HG03175 (cell line): ENCODE measurements around the gene DCTPP1.
A peak's percentile ranks its signal among the peaks of the same experiment; 100 is the strongest.

Experiments used
- ATAC-seq: cut with Tn5 transposase; IDR thresholded peaks from one replicate; pipeline ENCODE4 v1.9.1; 2021; ENCODE audit warnings: mild to moderate bottlenecking, moderate library complexity; ENCODE audit not compliant: unreplicated experiment

The DCTPP1 gene

DNA sequence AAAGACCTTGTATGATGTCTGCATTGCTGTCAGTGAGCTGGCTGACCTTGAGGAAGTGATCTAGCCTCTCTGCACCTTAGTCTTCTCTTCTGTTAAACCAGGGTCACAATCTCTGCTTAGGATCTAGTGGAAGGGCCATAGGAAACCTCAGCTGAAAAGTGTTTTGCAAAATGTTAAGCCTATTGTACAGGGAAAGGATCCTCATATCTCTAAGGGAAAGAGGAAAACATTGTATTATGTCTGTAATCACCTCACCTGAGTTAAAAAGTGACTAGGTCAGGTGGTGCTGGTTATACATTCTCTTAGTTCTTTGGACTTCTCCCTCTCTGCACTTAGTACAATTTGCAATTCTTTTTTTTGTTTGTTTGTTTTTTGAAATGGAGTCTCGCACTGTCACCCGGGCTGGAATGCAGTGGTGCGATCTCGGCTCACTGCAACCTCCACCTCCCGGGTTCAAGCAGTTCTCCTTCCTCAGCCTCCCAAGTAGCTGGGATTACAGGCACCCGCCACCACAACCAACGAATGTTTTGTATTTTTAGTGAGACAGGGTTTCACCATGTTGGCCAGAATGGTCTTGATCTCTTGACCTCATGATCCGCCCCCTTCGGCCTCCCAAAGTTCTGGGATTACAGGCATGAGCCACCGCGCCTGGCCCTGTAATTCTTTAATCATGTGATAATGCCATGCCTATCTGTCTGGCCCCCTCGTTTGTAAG is 17.8 kb upstream of the DCTPP1 start:
- no peak for ATAC-seq

DNA sequence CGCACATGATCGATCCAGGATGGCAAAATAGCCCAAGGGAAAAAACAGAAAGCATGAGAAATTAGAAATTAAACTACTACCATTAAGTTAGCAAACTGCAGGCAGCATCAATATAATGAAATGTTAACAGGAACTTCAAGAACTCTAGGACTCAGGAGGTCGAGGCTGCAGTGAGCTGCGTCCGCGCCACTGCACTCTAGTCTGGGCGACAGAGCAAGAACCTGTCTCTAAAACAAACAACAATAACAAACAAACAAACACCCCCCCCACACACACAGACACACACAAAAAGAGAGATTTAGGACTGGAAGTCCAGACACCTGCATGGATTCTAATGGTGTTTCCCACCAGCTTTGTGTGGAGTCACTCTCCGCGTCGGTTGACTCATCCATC is 16.4 kb upstream of the DCTPP1 start:
- ATAC-seq = no peak

DNA sequence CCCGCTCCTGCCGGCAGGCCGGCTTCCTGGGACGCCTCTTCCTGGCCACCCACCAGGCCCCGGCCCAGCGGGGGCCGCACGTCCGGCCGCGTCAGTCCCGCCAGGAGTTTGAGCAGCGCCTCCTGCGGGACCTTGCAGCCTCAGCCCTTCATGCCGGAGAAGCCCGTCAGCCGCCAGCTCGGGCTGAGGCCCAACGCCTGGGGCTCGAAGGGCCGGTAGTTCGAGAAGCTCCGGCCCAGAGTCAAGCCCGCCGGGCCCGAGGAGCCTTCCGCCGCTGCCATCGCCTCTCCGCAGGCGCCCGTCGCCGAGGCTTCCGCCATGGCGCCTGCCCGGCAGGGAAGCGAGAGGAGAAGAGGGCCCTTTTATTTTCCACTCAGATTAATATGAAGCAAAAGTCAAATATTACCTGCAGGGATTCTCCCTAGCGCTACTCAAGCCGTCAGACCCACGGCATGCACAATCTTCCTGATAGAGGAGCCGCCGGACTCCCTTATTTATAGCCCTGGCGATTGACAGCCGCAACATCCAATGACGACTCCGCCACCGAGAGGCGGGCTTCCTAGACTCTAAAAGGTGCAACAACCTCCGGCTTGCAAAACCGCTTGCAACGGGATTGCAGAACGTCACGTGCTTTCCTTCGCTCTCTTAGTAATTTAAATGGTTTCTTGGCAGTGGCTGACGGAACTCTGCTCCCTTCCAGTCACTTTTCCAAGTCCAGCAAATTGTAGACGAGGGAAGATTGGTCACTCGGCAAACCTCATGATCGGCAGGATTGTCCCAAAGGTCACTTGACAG is 15.8 kb upstream of the DCTPP1 start, which contains the start of gene SEPHS2:
SEPHS2 (minus strand) TSS at position 467 of the 795 bp plus-strand sequence; CDS start at position 320, 147 bp downstream.
- peak; percentile 90 for ATAC-seq

GRCh38 chr16:30445149-30445407 is 15.2 kb upstream of the DCTPP1 start:
- no peak for ATAC-seq

- ATAC-seq = no peak
Observed at GRCh38 chr16:30444231-30445148, 14.7 kb upstream of the DCTPP1 start.

DNA sequence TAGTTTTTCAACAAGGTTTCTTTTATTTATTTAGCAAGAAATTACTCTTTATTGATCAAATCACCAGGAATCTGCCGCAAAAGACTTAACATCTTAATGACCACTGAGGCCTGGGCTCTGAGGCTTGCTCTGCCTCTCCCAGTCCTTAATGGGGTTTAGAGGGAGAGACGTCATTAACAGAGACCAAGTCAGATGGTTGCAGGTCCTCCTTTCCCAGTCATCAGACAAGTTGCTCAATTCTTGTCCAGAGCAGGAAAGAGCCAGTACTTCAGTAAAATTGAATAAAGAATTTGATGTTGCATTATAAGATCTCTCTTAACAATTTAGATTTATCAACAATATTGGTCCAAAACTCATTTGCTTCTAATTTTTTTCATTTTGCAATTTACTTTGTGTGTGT is 13.8 kb upstream of the DCTPP1 start:
- no peak for ATAC-seq

GRCh38 chr16:30439720-30440348 is 10.0 kb upstream of the DCTPP1 start:
- no peak for ATAC-seq

DNA sequence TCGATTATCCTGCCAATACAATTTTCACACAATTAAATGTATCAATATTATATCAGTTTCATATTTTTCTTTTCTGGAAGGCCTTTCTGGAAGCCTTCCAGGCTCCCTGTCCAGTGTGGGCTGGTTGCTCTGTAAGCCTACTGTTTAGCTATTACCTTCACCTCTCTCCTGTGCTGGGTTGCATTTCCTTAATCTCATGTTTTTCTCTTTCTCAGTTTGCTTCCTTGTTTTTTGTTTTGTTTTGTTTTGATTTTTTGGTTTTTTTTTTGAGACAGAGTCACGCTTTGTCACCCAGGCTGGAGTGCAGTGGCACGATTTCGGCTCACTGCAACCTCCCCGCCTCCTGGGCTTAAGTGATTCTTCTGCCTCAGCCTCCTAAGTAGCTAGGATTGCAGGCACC is 9.0 kb upstream of the DCTPP1 start:
- no peak for ATAC-seq

DNA sequence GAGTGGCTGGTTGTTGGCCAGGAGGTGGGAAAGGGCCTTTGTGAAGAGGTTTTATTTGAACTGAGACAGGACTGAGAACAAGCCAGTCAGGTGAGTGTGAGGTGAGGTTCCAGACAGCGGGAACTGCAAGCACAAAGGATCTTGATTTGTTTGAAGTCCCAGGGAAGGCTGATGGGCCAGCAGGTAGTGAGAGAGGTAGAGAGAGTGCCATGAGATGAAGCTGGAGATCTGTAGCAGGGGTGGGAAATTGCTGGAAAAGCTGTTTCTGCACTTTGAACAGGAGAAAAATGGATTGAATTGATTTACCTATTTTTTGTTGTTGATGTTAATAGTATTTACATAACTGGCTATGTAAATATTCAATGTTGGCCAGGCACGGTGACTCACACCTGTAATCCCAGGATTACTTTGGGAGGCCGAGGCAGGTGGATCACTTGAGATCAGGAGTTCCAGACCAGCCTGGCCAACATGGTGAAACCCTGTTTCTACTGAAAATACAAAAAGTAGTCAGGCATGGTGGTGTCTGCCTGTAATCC is 7.7 kb upstream of the DCTPP1 start:
- no peak for ATAC-seq

GRCh38 chr16:30434852-30435251 is 5.0 kb upstream of the DCTPP1 start:
- ATAC-seq = no peak

GRCh38 chr16:30430428-30430970 is 669 bp upstream of the DCTPP1 start:
- no peak for ATAC-seq

GRCh38 chr16:30429418-30429677 is 482 bp downstream of the DCTPP1 start:
- ATAC-seq = no peak

DNA sequence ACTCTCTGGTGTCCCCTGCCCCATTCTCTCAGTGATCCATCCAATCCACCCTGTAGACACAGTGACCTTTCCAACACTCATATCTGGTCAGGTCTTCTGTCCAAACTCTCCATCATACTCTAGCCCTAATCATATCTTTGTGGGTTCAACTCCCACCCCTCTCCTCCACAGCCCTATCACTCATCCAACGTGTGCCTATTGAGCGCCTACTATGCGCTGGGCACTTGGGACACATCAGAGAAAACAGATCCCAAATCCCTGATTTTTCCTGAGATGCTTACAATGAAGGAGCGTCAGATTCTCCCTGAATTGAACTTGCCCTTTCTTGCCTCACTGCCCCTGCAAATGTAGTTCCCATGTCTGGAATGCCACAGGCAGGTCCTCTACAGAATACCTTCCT is 1.8 kb downstream of the DCTPP1 start:
- ATAC-seq = no peak

- ATAC-seq = no peak
Observed at GRCh38 chr16:30421010-30421409, 8.8 kb downstream of the DCTPP1 start.

GRCh38 chr16:30418350-30419181 is 11.3 kb downstream of the DCTPP1 start:
- no peak for ATAC-seq

DNA sequence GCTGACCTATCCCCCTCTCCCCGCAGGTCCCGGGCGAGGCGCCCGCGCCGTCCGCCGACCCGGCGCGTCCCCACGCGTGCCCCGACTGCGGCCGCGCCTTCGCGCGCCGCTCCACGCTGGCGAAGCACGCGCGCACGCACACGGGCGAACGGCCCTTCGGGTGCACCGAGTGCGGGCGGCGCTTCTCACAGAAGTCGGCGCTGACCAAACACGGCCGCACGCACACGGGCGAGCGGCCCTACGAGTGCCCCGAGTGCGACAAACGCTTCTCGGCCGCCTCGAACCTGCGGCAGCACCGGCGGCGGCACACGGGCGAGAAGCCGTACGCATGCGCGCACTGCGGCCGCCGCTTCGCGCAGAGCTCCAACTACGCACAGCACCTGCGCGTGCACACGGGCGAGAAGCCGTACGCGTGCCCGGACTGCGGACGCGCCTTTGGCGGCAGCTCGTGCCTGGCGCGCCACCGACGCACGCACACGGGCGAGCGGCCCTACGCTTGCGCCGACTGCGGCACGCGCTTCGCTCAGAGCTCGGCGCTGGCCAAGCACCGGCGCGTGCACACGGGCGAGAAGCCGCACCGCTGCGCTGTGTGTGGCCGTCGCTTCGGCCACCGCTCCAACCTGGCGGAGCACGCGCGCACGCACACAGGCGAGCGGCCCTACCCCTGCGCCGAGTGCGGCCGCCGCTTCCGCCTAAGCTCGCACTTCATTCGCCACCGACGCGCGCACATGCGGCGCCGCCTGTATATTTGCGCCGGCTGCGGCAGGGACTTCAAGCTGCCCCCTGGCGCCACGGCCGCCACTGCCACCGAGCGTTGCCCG is 12.1 kb downstream of the DCTPP1 start:
- peak; percentile 76 for ATAC-seq

- no peak for ATAC-seq
Observed at GRCh38 chr16:30416624-30417528, 13.0 kb downstream of the DCTPP1 start.

- no peak for ATAC-seq
Observed at GRCh38 chr16:30416047-30416603, 13.7 kb downstream of the DCTPP1 start.
